CD4-positive, alpha-beta T cell (primary cell): ENCODE results near the gene LEPROT. TPM values are rescaled to one million over a fixed set of nuclear protein-coding genes. Genes with fewer than 3 reads are reported as not detected.

ENCODE experiments used
- ATAC-seq: fragments of 200-7000 bp; cut with Tn5 transposase; one replicate; pipeline ENCODE4 v1.10.0; 2022; ENCODE audit warnings: mild to moderate bottlenecking; ENCODE audit not compliant: poor library complexity
- CTCF ChIA-PET: fragments of 350-600 bp; sonication (Branson Sonifier 250); formaldehyde crosslinking; loops from one replicate; lab custom pipeline; 2021; ENCODE audit warnings: antibody characterized with exemption, inconsistent platforms; lab: Charles Lee
- POLR2A ChIA-PET: fragments of 350-600 bp; sonication (Branson Sonifier 250); formaldehyde crosslinking; loops from one replicate; lab custom pipeline; 2021; ENCODE audit warnings: antibody characterized with exemption, inconsistent platforms; lab: Charles Lee
- DNase-seq, 14 experiments: peaks; one replicate each; pipeline ENCODE4 v3.0.0-alpha.2; 2013 to 2020; ENCODE audit warnings: mixed read lengths in 2 of 14
- H3K27ac ChIP-seq, 2 donors: one replicate each; pipeline versions ENCODE4 v1.5.1 to v1.7.0; 2013; ENCODE audit warnings: low read length in 2 of 2, low read depth in 1 of 2, mild to moderate bottlenecking in 1 of 2
- H3K27me3 ChIP-seq, 2 experiments: 1 replicate in 1 of 2; 2 replicates in 1 of 2; pipeline versions ENCODE4 v1.6.1 to v1.7.0; 2013; ENCODE audit warnings: low read length in 2 of 2, control low read depth in 1 of 2, mild to moderate bottlenecking in 1 of 2, moderate library complexity in 1 of 2; ENCODE audit not compliant: insufficient read depth in 2 of 2, control insufficient read depth in 1 of 2
- H3K36me3 ChIP-seq: one replicate; pipeline ENCODE4 v1.6.1; 2013; ENCODE audit warnings: low read length, control low read depth; ENCODE audit not compliant: insufficient read depth
- H3K4me1 ChIP-seq: one replicate; pipeline ENCODE4 v1.6.1; 2013; ENCODE audit warnings: low read length, control low read depth; ENCODE audit not compliant: insufficient read depth
- H3K4me3 ChIP-seq: one replicate; pipeline ENCODE4 v1.5.1; 2013; ENCODE audit warnings: mild to moderate bottlenecking, low read length, moderate library complexity
- H3K9me3 ChIP-seq, 2 experiments: 1 replicate in 1 of 2; 2 replicates in 1 of 2; pipeline versions ENCODE4 v1.6.1 to v1.7.0; 2013; ENCODE audit warnings: low read length in 2 of 2, mild to moderate bottlenecking in 2 of 2, control low read depth in 1 of 2, moderate library complexity in 1 of 2; ENCODE audit not compliant: control insufficient read depth in 1 of 2, insufficient read depth in 1 of 2
- H3K27ac Mint-ChIP-seq: one replicate; pipeline ENCODE4 v1.8.0; 2020; ENCODE audit warnings: mixed read lengths
- H3K27me3 Mint-ChIP-seq: one replicate; pipeline ENCODE4 v1.8.0; 2021; ENCODE audit warnings: mixed read lengths
- H3K36me3 Mint-ChIP-seq: one replicate; pipeline ENCODE4 v1.8.0; 2021; ENCODE audit warnings: low read depth, mixed read lengths
- H3K4me1 Mint-ChIP-seq: one replicate; pipeline ENCODE4 v1.8.0; 2021; ENCODE audit warnings: low read depth, mixed read lengths
- H3K4me3 Mint-ChIP-seq: one replicate; pipeline ENCODE4 v1.8.0; 2020; ENCODE audit warnings: mild to moderate bottlenecking, mixed read lengths
- H3K9me3 Mint-ChIP-seq: one replicate; pipeline ENCODE4 v1.8.0; 2020; ENCODE audit warnings: mixed read lengths
- intact Hi-C, 2 experiments: fragments of 100-400 bp; cut with DNase I in 1 of 2; cut with micrococcal nuclease in 1 of 2; formaldehyde crosslinking; loops; one replicate each; pipeline versions ENCODE4 v1.15.1 to v1.9.0; 2023 to 2025; cut with DNase I, micrococcal nuclease
- total RNA-seq, 174 experiments: library from RNA in 2 of 174; stranded (reverse) in 2 of 174; gene quantifications; one replicate each; pipeline ENCODE4 v1.2.3 and lab custom pipeline; 2021 to 2026
- TF ChIP-seq, protein P1 (sequence below): fragments of 200-600 bp; IDR thresholded peaks from one replicate; pipeline ENCODE4 v1.8.0; 2022; ENCODE audit warnings: antibody characterized with exemption, mild to moderate bottlenecking

The LEPROT gene
- total RNA-seq, 2 experiments from 2014 or later, result 20.2 to 23.9 TPM

- H3K27me3 Mint-ChIP-seq, result no peaks in the 10 kb centered on the region
- no peaks in the 10 kb centered on the region for H3K9me3 ChIP-seq
- H3K4me1 Mint-ChIP-seq, result peaks cover 6% of the 10 kb centered on the region
- H3K4me1 ChIP-seq, result no peaks in the 10 kb centered on the region
- TF ChIP-seq, protein P1, sequence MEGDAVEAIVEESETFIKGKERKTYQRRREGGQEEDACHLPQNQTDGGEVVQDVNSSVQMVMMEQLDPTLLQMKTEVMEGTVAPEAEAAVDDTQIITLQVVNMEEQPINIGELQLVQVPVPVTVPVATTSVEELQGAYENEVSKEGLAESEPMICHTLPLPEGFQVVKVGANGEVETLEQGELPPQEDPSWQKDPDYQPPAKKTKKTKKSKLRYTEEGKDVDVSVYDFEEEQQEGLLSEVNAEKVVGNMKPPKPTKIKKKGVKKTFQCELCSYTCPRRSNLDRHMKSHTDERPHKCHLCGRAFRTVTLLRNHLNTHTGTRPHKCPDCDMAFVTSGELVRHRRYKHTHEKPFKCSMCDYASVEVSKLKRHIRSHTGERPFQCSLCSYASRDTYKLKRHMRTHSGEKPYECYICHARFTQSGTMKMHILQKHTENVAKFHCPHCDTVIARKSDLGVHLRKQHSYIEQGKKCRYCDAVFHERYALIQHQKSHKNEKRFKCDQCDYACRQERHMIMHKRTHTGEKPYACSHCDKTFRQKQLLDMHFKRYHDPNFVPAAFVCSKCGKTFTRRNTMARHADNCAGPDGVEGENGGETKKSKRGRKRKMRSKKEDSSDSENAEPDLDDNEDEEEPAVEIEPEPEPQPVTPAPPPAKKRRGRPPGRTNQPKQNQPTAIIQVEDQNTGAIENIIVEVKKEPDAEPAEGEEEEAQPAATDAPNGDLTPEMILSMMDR, result no peak
- no peak overlapping the region for H3K4me3 ChIP-seq
- intact Hi-C loops, result loop anchor here in 1 of 2 experiments (10.0 kb wide), 1 partner anchor 809 kb away; no protein-coding TSS in a partner anchor
- no peak overlapping the region for H3K27ac ChIP-seq
- ChIA-PET CTCF (no interaction called here), POLR2A (no interaction called here)
- H3K9me3 Mint-ChIP-seq, result no peaks in the 10 kb centered on the region
- ATAC-seq (no peak), DNase-seq (no peak)
- no peaks in the 10 kb centered on the region for H3K27me3 ChIP-seq
- peaks cover 13% of the 10 kb centered on the region for H3K36me3 ChIP-seq
- no peak overlapping the region for H3K4me3 Mint-ChIP-seq
- H3K27ac Mint-ChIP-seq, result no peak overlapping the region
- peaks cover 30% of the 10 kb centered on the region for H3K36me3 Mint-ChIP-seq
Observed at GRCh38 chr1:65435987-65436386, 15.5 kb downstream of the LEPROT start.

GRCh38 chr1:65437616-65438015 is 17.1 kb downstream of the LEPROT start:
- H3K27ac ChIP-seq, result no peak overlapping the region
- TF ChIP-seq, protein P1, result no peak
- H3K4me1 ChIP-seq, result no peaks in the 10 kb centered on the region
- no peak overlapping the region for H3K4me3 ChIP-seq
- H3K9me3 ChIP-seq, result no peaks in the 10 kb centered on the region
- Mint-ChIP-seq H3K27me3 (no peaks in the 10 kb centered on the region), H3K36me3 (peaks cover 19% of the 10 kb centered on the region), H3K27ac (no peak overlapping the region), H3K9me3 (no peaks in the 10 kb centered on the region), H3K4me1 (no peaks in the 10 kb centered on the region), H3K4me3 (no peak overlapping the region)
- POLR2A ChIA-PET, result interaction anchor here (1.0 kb wide), 1 partner anchor 11 kb away, joined by 3 read pairs; no protein-coding TSS in a partner anchor
- H3K36me3 ChIP-seq, result peaks cover 6% of the 10 kb centered on the region
- CTCF ChIA-PET, result no interaction called here
- ATAC-seq, result no peak
- no peak for DNase-seq
- no peaks in the 10 kb centered on the region for H3K27me3 ChIP-seq
- intact Hi-C loops, result loop anchor here in 1 of 2 experiments (10.0 kb wide), 1 partner anchor 807 kb away; no protein-coding TSS in a partner anchor

- ChIA-PET CTCF (interaction anchor here (1.2 kb wide), 2 partner anchors 9 to 19 kb away, joined by 3 to 5 read pairs; no protein-coding TSS in a partner anchor), POLR2A (interaction anchor here (1.5 kb wide), 1 partner anchor 20 kb away, joined by 4 read pairs; the partner anchor contains the start of genes LEPR and LEPROT)
- Mint-ChIP-seq H3K27me3 (no peaks in the 10 kb centered on the region), H3K36me3 (peaks cover 5% of the 10 kb centered on the region), H3K4me3 (no peak overlapping the region), H3K27ac (no peak overlapping the region), H3K9me3 (no peaks in the 10 kb centered on the region), H3K4me1 (no peaks in the 10 kb centered on the region)
- Histone ChIP-seq H3K4me1 (no peaks in the 10 kb centered on the region), H3K4me3 (no peak overlapping the region), H3K27me3 (no peaks in the 10 kb centered on the region), H3K36me3 (no peaks in the 10 kb centered on the region), H3K27ac (no peak overlapping the region), H3K9me3 (no peaks in the 10 kb centered on the region)
- no peak for ATAC-seq
- no peak for DNase-seq
- TF ChIP-seq, protein P1, result no peak
- intact Hi-C loops, result no loop called here
Observed at GRCh38 chr1:65440322-65440900, 19.9 kb downstream of the LEPROT start.
